Neural progenitor cell (in vitro differentiated cells): ENCODE measurements around the gene PLEKHA5.

Experiments used
- EZH2 ChIP-seq: fragments of 200-600 bp; sonication (generic); IDR thresholded peaks from 2 replicates; pipeline ENCODE4 v1.6.1; 2017; ENCODE audit warnings: antibody characterized with exemption, mild to moderate bottlenecking, moderate library complexity
- EZH2phosphoT487 ChIP-seq: fragments of 200-600 bp; sonication (generic); IDR thresholded peaks from 2 replicates; pipeline ENCODE4 v1.6.1; 2017; ENCODE audit warnings: antibody characterized with exemption
- TF ChIP-seq, protein P1 (sequence below): fragments of 200-600 bp; sonication (generic); IDR thresholded peaks from 2 replicates; pipeline ENCODE4 v1.5.1; 2017; ENCODE audit warnings: antibody characterized with exemption, mild to moderate bottlenecking

DNA sequence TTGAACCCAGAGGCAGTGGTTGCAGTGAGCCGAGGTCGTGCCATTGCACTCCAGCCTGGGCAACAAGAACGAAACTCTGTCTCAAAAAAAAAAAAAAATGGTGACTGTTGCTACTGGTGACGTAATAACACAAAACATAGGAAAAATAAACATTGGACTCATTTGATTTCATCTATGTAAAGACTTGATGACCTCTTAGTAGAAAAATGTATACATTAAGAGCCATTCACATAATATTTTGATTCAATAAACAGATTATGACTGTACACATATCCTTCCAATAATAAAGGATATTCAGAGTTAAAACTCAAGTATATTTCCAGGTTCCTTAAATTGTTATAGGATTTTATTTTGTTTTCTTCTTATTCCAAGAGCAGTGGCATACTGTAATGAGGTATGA lies 244.1 kb downstream of the PLEKHA5 start:
- TF ChIP-seq, protein P1, sequence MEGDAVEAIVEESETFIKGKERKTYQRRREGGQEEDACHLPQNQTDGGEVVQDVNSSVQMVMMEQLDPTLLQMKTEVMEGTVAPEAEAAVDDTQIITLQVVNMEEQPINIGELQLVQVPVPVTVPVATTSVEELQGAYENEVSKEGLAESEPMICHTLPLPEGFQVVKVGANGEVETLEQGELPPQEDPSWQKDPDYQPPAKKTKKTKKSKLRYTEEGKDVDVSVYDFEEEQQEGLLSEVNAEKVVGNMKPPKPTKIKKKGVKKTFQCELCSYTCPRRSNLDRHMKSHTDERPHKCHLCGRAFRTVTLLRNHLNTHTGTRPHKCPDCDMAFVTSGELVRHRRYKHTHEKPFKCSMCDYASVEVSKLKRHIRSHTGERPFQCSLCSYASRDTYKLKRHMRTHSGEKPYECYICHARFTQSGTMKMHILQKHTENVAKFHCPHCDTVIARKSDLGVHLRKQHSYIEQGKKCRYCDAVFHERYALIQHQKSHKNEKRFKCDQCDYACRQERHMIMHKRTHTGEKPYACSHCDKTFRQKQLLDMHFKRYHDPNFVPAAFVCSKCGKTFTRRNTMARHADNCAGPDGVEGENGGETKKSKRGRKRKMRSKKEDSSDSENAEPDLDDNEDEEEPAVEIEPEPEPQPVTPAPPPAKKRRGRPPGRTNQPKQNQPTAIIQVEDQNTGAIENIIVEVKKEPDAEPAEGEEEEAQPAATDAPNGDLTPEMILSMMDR: no peak
- TF ChIP-seq EZH2 (no peak), EZH2phosphoT487 (no peak)
